Prostate gland (tissue), 2 donors: ENCODE results near the gene LUC7L. TPM values are rescaled to one million over a fixed set of nuclear protein-coding genes. Genes with fewer than 3 reads are reported as not detected.
"Not testable (repeated sequence)": the region's sequence is repeated elsewhere in the genome, so short reads cannot be mapped to it uniquely, and the experiment has no call there.

Experiments
- DNase-seq: peaks from one replicate; pipeline ENCODE4 v3.0.0-alpha.2; 2019; ENCODE audit warnings: low spot score
- H3K27ac ChIP-seq, 2 donors: fragments of 200-600 bp; sonication (generic); 2 replicates each; pipeline ENCODE4 v1.5.1; 2017 to 2019
- H3K27me3 ChIP-seq: fragments of 200-600 bp; sonication (generic); replicated peaks from 2 replicates; pipeline ENCODE4 v1.5.1; 2019; ENCODE audit not compliant: insufficient read depth
- H3K36me3 ChIP-seq, 2 donors: fragments of 200-600 bp; sonication (generic); 1 replicate in 1 of 2; 2 replicates in 1 of 2; pipeline versions ENCODE4 v1.5.1 to v1.8.1; 2017 to 2019
- H3K4me1 ChIP-seq: fragments of 200-600 bp; sonication (generic); replicated peaks from 2 replicates; pipeline ENCODE4 v1.5.1; 2019
- H3K4me3 ChIP-seq, 2 donors: fragments of 200-600 bp; sonication (generic); 2 replicates each; pipeline ENCODE4 v1.5.1; 2017 to 2019
- H3K9me3 ChIP-seq: fragments of 200-600 bp; sonication (generic); 2 replicates; pipeline ENCODE4 v1.5.1; 2017
- CTCF ChIP-seq, 4 experiments: fragments of 200-600 bp in 2 of 4; fragments of 450-650 bp in 2 of 4; sonication (generic) in 2 of 4; IDR thresholded peaks; 1 replicate in 3 of 4; 2 replicates in 1 of 4; pipeline ENCODE4 v1.5.1; 2016 to 2019; ENCODE audit warnings: antibody characterized with exemption in 4 of 4, mild to moderate bottlenecking in 2 of 4, moderate library complexity in 2 of 4
- POLR2A ChIP-seq: fragments of 450-650 bp; IDR thresholded peaks from one replicate; pipeline ENCODE4 v1.6.1; 2016; ENCODE audit warnings: antibody characterized with exemption, mild to moderate bottlenecking
- POLR2AphosphoS5 ChIP-seq: sonication (generic); formaldehyde crosslinking; IDR thresholded peaks from one replicate; pipeline ENCODE4 v1.6.1; 2017; ENCODE audit warnings: antibody characterized with exemption
- WGBS: methylation state at CpG from one replicate; pipeline ENCODE4 v1.1.5; 2018; 5-methylcytosine and 5-hydroxymethylcytosine counted together
- intact Hi-C: fragments of 100-400 bp; cut with DNase I; formaldehyde crosslinking; loops from one replicate; pipeline ENCODE4 v1.14.2; 2022
- total RNA-seq, 2 donors: library from RNA; depleted of rRNA; stranded (reverse); fragments of >200 nt; gene quantifications; one replicate each; pipeline ENCODE4 v1.1.0, GENCODE V29; 2016

The LUC7L gene
- total RNA-seq, 2 donors from 2014 or later, result 55.1 to 108 TPM

DNA sequence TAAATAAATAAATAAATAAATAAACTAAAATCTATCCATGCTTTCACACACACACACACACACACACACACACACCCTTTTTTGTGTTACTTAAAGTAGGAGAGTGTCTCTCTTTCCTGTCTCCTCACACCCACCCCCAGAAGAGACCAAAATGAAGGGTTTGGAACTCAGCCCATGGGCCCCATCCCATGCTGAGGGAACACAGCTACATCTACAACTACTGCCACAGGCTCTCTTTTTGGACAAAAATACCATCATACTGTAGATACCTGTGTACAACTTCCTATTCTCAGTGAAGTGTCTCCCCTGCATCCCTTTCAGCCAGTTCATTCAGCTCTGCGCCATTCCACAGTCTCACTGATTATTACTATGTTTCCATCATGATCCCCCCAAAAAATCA, 58.5 kb downstream of the LUC7L start:
- DNase-seq, result no peak
- Histone ChIP-seq H3K4me1 (peaks cover 7% of the 10 kb centered on the region), H3K9me3 (no peaks in the 10 kb centered on the region), H3K36me3 (no peaks in the 10 kb centered on the region), H3K27ac (no peak overlapping the region), H3K4me3 (no peak overlapping the region), H3K27me3 (peaks cover 29% of the 10 kb centered on the region)
- TF ChIP-seq POLR2A (no peak), CTCF (IDR thresholded peaks at IDR 0.05) (no peak), POLR2AphosphoS5 (no peak)
- intact Hi-C loops, result no loop called here
- WGBS, result 89% methylated on average over 1 of the region's 1 CpG

DNA sequence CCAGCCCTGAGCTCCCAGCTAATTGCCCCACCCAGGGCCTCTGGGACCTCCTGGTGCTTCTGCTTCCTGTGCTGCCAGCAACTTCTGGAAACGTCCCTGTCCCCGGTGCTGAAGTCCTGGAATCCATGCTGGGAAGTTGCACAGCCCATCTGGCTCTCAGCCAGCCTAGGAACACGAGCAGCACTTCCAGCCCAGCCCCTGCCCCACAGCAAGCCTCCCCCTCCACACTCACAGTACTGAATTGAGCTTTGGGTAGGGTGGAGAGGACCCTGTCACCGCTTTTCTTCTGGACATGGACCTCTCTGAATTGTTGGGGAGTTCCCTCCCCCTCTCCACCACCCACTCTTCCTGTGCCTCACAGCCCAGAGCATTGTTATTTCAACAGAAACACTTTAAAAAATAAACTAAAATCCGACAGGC, 59.2 kb downstream of the LUC7L start:
- Histone ChIP-seq H3K27me3 (peaks cover 34% of the 10 kb centered on the region), H3K4me1 (peaks cover 13% of the 10 kb centered on the region)
- WGBS, result 2% methylated on average over 5 of the region's 5 CpGs
- H3K27ac ChIP-seq, intact Hi-C loops, H3K9me3 ChIP-seq, H3K4me3 ChIP-seq, DNase-seq, H3K36me3 ChIP-seq: not testable (repeated sequence)

DNA sequence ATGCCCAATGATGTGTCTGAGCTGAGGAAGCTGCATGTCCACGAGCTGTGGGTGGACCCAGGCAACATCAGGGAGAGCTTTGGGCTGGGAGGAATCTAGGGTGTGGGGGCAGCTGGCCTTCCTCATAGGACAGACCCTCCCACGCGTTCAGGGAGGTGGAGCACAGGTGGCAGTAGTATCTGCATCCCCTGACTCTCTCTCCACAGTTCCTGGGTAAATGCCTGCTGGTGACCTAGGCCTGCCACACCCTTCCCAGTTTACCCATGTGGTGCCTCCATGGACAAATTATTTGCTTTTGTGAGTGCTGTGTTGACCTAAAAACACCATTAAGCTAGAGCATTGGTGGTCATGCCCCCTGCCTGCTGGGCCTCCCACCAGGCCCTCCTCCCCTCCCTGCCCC, 60.2 kb downstream of the LUC7L start:
- TF ChIP-seq POLR2AphosphoS5 (no peak), CTCF (IDR thresholded peaks at IDR 0.05) (no peak), POLR2A (no peak)
- intact Hi-C loops, result no loop called here
- H3K4me3 ChIP-seq, result no peak overlapping the region
- peaks cover 30% of the 10 kb centered on the region for H3K27me3 ChIP-seq
- H3K9me3 ChIP-seq, result no peaks in the 10 kb centered on the region
- H3K36me3 ChIP-seq, result no peaks in the 10 kb centered on the region
- DNase-seq, result no peak
- H3K4me1 ChIP-seq, result peaks cover 13% of the 10 kb centered on the region
- 29% methylated on average over 3 of the region's 3 CpGs for WGBS
- no peak overlapping the region for H3K27ac ChIP-seq

GRCh38 chr16:168424-168823, 60.8 kb downstream of the LUC7L start:
- Histone ChIP-seq H3K36me3 (no peaks in the 10 kb centered on the region), H3K27me3 (peaks cover 30% of the 10 kb centered on the region), H3K4me1 (peaks cover 13% of the 10 kb centered on the region), H3K9me3 (no peaks in the 10 kb centered on the region), H3K27ac (no peak overlapping the region), H3K4me3 (no peak overlapping the region)
- intact Hi-C loops, result no loop called here
- WGBS, result 60% methylated on average over 6 of the region's 6 CpGs
- no peak for DNase-seq
- TF ChIP-seq POLR2A (no peak), CTCF (IDR thresholded peaks at IDR 0.05) (no peak), POLR2AphosphoS5 (no peak)

- TF ChIP-seq POLR2AphosphoS5, result no peak
- no peak for TF ChIP-seq CTCF (IDR thresholded peaks at IDR 0.05)
- no peak for TF ChIP-seq POLR2A
- Histone ChIP-seq H3K27ac (no peak overlapping the region), H3K9me3 (no peaks in the 10 kb centered on the region), H3K27me3 (peaks cover 30% of the 10 kb centered on the region), H3K36me3 (no peaks in the 10 kb centered on the region), H3K4me3 (no peak overlapping the region), H3K4me1 (peaks cover 13% of the 10 kb centered on the region)
- no peak for DNase-seq
- intact Hi-C loops, result no loop called here
- 9% methylated on average over 11 of the region's 11 CpGs for WGBS
Observed at GRCh38 chr16:167122-167690, 62.0 kb downstream of the LUC7L start.
